Stromal cell of bone marrow (primary cell): ENCODE measurements around the gene PCLO.

Experiments
- DNase-seq: peaks from one replicate; pipeline ENCODE4 v3.0.0-alpha.2; 2012; ENCODE audit warnings: low read depth

The PCLO gene

DNA sequence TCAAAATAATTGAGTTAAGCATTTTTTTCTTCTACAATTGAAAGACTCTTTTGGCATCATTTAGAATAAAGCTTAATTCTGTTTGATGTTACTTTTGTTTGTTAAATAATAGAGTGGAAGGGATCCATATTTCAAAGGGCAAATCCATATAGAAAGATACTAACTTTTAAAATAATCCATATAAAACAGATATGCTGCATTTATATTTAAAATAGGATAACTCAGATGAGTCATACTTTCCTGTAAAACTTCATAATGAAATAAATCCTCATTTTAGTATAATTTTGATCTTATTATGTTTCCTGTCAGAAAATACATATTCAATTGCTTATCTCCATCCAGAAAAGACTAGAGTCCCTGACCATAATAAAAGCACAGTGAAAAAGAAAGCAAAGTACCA, 323.6 kb downstream of the PCLO start:
- no peak for DNase-seq

DNA sequence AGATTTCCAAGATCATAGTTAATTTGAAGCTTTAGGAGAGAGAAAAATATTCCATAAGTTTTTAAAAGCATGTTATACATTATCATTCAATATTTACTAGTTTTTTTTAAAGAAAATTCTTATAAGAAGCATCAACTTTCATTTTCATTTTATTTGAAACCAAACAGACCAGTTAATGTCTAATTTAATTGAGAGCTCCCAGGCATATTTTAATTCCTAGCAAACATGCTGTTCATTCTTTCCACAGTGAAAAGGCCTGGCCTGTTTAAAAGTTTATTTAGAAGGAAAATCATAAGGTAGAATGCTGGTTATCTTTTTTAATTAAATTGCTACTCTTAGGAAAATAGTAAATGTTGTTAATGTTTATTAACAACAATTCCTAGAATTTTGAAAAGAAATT, 324.4 kb downstream of the PCLO start:
- no peak for DNase-seq

DNA sequence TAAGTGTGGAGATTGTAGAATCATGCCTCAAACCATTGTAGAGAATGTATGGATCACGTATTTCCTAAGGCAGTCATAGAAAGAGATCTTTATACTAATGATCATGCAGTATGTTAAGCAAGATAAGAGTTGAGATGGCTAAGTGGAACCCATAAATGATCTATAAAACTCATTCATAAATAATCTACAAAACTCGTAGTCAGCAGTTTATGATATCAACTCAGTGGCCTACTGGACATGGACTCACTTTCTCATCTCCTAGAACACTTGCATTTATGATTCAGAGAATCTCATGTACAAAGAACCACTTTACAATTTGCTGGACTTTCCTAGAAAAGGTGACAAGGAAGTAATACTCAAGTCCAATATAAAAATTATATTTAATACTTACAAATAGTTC, 339.6 kb downstream of the PCLO start:
- DNase-seq: no peak

DNA sequence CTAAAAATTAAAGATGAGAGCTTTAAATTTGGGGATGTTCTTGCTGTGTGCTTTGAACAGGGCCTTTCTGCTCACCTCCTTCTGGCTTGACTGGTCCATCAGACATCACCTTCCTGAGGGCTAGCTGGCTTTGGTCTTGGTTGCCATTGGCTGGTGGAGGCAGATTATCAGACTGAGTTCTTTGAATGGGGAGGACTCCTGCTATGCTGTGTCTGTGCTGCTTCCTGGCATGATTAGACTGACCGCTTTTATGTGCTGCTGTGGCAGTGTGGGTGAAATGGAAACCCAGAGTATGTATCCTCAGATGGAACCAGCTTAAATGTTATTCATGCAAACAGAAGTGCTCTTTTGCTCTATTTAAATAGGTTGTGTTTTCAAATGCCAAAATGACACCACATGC, 341.6 kb downstream of the PCLO start:
- no peak for DNase-seq

DNA sequence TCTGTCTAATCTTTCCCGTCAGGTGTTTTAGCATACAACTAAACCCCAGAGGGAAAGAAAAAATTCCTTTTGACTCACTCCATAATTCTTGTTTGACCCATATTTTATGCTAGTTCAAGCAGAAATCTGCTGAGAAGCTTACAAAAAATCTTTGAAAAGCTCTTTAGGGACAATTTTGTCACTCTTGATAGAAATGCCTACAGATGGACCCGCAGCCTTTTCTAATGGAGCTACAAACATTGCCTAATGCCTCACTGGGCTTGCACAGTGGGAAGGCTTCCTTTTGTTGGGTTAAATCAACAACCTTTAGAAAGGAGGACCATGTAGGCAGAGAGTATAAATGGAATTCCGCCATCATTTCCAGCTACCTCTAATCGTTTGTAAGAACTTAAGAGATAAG, 344.5 kb downstream of the PCLO start:
- DNase-seq: no peak

DNA sequence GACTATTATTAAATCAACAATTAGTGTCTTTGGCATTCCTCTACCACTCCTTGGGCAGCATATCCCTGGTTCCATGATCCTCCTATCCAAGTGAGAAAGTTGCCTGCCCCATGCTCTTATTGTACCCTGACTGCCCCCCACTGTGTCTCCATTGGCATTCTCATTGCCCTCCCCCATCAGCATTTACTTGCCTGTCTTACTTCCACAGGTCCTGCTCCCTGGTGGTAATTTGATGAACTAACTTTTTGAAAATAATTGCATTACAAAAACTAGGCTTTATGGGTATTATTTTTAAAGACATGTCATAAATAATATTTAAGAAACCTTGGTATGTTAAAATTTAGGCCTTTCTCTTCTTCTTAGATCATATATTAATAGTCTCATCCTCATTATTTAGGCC, 346.4 kb downstream of the PCLO start:
- DNase-seq: no peak

DNA sequence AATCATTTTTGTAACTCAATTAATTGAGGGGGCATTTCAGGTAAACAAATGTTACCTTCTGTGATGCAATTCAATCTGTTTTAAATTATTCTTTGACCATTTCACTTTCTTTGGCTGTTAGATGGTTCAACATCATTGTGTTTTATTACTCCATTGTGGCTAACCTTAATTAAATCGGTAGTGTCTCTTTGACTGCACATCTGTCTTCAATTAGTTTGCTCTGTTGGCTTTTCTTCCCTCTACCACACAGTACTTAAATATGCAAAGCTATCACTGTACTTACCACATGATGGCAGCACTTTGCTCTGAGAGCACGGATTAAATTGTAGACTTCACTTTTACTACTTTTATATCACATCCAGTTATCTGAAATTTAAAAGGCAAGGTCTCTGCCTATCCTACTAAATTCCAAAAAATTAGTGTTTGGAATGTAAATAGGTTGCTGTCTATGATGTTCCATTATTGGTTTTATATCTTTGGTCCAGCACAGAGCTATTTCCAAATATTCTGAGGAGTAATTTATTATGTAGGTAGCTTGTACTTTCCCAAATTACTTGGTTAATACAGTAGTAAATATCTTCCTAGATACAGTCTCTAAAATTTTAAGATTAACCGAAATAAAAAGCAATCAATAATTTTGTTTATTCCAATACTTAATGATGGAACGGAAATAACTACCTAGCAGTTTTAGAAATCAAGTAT, 352.0 kb downstream of the PCLO start:
- peak; percentile 70 for DNase-seq

DNA sequence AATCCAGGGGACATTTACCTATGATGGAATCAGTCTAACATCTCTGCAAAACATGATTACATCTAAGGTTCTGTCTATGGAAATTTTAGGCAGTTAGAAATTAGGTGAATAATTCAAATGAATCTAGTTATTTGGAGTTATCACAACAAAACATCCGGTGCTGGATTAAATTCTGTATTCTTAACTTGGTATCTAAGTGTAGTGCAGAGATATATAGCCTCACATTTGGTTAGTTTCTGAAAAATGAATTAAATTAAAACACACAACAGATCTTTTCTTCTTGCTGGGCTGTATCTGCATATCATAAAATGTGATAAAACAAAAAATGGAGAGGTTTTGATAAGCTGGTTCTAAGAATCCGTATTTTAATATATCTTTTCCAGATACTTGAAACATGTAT, 354.1 kb downstream of the PCLO start:
- no peak for DNase-seq

DNA sequence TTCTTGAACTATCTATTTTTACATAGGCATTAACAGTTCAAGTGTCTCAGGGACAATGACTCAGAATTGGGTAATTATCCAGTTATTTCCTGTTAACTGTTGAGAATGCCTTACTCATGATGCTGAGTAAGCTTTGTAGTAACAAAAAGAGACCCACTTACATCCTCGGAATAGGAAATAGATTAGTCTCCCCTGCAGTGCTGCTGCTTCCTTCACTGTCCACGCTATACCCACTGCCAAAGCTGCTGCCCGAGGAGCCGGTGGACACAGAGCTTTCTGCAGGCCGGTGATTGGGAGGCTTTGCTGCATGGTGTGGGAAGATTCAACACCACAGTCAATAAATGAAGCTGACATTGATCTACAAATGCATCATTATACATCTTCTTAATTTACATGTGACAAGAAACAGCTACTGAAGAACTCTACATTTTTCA, 357.1 kb downstream of the PCLO start:
- peak; percentile 84 for DNase-seq

DNA sequence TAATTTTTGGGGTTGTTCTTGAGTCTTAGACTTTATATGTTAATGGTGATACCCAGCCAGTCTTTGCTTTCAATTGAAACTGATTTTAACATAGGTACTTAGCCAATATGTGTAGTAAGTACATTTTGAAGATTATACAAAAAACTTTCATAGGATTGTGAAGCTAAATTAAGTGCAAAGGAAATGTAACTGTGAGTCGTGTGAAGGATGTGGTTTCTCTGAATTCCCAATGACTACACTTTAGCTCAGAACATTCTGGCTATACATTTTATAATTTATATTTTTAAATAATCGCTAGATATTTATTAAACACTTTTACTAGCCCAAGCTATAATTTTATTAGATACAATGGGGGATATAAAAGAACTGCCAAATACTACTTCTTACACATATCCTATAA, 359.3 kb downstream of the PCLO start:
- DNase-seq: no peak

DNA sequence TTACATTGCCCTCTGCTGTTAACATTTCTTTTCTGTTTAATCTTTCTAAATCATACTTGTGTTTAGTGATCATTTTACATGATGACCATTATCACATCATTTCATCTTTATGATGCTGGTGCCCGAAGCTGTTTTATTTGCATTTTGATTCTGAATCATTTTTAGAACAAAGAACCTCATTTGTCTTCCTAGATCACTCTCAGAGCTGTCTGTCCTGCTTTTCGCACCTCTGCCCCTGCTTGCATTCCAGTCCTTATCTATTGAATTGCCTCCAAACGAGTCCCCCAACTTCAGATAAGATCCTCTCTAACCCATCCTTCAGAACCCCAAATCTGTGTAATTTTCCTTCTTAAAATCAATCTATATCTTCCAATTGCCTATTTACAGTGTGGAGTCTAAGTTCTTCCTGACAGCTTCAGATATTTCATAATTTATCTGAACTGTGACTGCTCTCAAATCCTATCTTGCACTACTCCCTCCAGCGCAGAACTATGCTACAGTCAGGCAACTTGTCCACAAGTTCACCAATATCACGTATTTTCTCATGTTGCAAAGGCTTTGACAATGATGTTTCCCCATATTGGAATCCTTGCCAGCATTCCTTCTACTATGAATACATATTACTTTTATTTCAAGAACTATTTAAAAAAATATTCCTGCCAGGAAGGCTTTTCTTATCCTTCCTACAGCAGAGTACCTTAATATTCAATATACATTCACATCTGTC, 372.6 kb downstream of the PCLO start:
- DNase-seq: peak; percentile 38

DNA sequence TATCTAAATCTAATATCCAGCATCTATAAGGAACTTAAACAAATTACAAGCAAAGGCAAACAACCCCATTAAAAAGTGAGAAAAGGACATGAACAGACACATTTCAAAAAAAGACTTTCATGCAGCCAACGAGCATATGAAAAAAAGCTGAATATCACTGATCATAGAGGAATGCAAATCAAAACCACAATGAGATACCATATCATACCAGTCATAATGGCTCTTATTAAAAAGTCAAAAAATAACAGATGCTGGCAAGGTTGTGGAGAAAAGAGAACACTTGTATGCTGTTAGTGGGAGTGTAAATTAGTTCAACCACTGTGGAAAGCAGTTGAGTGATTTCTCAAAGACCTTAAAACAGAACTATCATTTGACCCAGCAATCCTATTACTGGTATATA, 384.7 kb downstream of the PCLO start:
- DNase-seq: peak; percentile 10

DNA sequence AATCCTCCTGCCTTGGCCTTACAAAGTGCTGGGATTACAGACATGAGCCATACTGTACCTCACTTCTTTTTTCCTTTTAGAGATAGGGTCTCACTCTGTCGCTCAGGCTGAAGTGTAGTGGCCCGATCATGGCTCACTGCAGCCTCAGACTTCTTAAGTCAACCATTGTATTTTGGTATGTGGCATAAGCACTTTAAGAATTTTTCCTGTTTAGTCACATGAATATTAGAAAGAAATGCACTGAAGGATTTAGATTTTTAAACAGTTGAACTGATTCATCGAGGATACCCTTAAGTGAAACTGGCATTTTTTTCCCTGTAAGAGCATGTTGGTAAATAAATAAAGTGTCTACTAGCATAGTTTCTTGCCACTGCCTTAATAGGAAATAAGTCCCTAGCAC, 399.8 kb downstream of the PCLO start:
- no peak for DNase-seq

DNA sequence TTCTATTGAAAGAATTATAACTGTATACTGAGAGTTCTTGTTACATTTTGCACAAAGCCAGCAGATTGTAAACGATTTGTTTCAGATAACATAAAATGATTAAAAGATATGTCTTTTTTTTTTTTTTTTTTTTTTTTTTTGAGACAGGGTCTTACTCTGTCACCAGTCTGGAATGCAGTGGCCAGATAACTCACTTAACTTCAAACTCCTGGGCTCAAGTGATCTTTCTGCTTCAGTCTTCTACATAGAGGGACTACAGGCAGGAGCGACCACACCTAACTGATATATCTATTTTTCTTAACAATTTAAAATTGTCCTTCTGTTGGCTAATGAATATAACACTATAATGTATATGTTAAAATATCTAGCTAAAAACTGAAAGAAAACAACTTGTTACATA, 401.9 kb downstream of the PCLO start:
- DNase-seq: no peak

DNA sequence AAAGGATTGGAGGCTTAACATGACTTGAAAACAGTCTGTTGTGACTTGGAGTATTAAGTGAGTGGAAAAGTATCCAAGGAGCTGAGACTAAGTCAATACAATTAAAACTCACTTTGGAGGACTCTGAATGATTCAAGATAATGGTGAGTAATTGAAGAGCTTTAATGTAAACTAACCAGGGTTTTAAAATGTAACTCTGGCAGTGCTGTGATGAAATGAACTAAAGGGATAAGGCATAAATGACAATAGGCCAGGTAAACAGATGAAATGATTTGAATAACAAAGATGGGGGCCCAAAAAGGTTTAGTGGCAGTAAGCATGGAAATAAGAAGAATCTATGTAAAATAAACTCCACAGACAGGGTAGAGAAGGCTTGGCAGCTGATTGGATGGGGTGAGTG, 402.6 kb downstream of the PCLO start:
- no peak for DNase-seq

DNA sequence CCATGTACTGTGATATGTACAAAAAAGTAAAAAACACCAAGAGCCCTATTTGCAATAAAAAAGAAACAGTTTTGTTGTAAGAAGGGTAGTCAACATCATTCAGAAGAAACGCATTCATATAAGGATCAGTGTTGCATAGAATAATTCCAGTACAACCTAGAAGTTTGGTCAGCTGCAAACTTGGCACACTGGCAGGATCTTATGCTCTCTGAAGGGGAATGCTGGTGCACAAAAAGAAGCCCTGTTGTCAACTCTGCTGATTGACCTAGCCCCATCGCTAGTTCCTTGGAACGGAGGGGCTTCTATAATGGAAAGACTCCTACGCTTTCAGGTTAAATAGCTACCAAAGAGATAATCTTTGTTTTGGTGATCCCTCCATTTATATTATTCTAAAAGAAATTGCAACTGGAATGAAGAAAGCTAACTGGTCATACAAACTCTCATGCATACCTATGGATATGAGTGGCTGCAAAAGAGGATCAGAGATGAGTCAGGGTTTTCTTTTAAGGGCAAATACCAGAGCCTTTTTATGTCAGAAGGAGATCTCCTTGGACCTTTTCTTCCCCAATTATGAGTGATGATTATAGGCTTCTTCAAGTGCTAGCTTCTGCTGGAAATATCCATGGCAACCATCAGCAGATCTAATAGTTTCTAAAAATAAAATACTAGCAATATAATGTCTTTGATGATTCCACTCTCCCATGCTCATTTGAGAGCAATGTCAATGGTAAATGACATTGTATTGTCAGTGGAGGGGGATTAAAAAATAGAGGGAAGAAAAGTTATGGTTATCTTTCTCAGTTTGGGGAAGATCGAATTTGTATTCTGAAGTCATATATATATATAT, 406.8 kb downstream of the PCLO start:
- peak; percentile 43 for DNase-seq

DNA sequence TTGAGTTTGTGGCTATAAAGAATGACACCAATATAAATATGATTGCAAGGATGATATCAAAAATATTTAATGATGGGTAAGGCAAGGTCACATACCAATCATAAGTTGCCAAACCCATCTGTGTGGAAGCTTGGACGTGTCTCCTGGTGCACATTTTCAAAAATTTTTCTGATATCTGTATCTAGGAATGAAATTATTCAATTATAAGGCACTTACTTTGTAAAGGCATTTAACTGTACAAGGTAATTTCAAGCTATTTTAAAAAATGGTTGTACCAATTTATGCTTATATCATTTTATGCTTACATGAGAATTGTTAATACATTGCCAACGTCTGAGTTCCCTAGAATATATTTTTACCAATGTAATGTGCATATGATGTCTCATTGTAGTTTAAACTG, 412.7 kb downstream of the PCLO start:
- DNase-seq: no peak

DNA sequence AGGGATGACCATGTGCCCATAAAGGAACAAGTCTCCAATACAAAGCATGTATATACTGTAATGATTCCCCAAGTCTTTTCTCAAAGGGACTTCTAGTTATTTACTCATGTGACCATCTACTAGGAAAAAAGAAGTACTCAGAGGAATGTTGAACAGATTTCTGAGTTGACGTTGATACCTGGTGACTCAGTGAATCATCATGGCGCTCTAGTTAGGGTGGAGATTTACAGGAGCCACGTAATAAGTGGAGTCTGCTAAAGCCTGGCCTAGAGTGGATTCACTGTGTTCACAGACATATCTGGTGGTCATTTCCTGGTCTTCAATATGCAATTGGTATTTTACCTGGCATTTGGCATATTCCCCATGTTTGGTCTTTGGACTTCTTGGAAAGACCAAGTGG, 416.9 kb downstream of the PCLO start:
- DNase-seq: no peak

DNA sequence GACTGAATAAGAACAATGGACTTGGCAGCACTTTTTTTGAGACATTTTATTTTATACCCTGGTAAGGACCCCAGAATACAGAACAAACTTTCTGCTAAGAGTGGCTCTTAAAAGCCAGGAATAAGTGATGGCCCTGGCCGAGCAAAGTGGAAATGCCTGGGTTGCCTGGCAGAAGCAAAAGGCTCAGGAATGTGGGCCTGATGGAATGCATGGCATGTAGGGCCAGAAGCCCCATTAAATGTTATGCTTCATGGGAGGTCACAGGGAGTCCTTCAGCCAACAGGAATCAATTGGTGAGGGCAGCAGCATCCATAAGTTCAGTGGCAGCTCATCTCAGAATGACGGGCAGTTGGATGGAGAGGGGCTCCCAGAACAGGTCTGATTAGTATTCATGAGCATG, 417.6 kb downstream of the PCLO start:
- DNase-seq: no peak

DNA sequence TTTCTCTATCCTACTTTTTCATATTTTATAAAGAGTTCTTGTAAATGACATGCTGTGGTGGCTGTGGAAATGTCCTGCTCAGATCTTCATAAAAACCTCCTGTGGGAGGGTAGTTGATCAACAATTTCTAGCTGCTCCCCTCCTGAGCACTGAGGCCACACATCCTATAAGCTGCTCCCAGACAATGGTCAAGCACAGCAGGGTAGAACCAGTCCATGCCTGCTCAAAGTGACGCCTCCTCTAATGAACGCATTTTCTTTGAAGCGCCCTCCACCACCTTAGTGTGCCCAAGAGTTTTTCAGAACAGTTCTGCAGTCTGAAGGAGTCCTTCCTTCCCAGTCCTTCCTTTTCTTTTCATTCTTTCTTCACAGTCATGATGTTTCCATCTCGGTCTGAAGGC, 420.5 kb downstream of the PCLO start:
- DNase-seq: no peak

DNA sequence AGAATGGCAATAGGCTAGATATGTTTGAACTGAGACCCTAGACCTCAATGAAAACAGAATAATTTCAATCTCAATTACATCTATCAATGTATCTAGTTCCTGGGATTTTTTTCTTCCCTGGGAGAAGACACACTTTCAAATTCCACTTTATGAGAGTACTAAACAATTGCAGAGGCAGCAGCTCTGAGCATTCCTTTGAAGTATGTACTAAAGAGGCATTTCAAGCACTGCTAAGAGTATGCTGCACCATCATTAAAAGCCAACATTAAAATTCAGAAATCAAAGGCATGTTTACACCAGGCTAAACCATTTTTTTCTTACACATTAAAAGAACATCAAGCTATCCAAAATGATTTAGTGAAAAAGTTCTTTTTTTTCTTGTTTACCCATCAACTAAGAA, 421.2 kb downstream of the PCLO start:
- no peak for DNase-seq

DNA sequence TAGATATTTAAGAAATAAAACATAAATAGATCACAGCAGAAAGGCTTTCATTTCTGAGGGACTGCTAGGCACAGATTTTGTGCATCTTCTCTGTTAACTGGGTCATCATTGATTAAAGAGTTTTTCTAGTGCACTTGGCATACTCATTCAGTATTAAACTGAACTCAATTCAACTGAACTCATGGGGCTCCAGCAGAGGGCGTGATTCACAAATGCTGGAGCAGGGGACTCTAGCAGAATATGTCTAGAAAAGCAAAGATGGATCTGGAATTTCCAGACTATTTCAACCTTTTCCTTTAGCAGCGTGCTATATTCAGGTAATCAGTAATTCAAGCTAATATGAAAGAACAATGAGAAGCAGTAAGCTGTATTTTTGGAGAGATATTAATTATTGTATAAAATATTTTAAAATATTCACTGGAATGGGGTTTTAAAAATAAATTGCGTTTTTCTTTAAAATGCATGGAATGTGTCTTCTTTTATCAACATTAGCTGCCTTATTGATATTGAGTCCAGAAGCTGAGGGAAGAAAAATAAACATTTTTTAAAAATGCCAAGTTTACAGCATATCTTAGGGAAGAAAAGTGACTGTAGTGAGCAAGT, 422.3 kb downstream of the PCLO start:
- DNase-seq: peak; percentile 51

DNA sequence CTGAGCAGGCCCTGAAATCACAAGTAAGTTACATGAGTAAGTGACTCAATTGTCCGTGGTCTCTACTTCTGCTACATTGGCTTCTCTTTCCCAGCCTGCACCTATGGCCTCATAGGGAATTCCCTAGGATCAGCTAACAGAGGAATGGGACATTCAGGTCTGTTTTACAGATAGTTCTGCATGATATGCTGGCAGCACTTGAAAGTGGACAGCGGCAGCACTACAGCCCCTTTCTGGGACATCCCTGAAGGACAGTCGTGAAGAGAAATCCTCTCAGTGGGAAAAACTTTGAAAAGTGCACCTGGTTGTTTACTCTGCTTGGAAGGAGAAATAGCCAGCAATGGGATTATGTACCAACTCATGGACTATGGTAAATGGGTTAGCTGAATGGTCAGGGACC, 426.1 kb downstream of the PCLO start:
- no peak for DNase-seq
